Neuron (in vitro differentiated cells): Measurements from ENCODE around the gene ZNF335.
"Not testable (repeated sequence)": the region's sequence is repeated elsewhere in the genome, so short reads cannot be mapped to it uniquely, and the experiment has no call there.

Experiments
- H2AFZ ChIP-seq: one replicate; pipeline ENCODE4 v1.6.1; 2013; ENCODE audit warnings: low read depth, mild to moderate bottlenecking, inconsistent platforms, low read length, moderate library complexity
- H3K27me3 ChIP-seq: one replicate; pipeline ENCODE4 v1.6.1; 2013; ENCODE audit warnings: low read length; ENCODE audit not compliant: insufficient read depth
- H3K36me3 ChIP-seq: one replicate; pipeline ENCODE4 v1.6.1; 2013; ENCODE audit warnings: low read length; ENCODE audit not compliant: insufficient read depth
- H3K4me1 ChIP-seq: one replicate; pipeline ENCODE4 v1.6.1; 2013; ENCODE audit warnings: low read length; ENCODE audit not compliant: insufficient read depth
- H3K4me3 ChIP-seq: 2 replicates; pipeline ENCODE4 v1.5.1; 2013; ENCODE audit warnings: mild to moderate bottlenecking, low read length, moderate library complexity
- H3K9me3 ChIP-seq: one replicate; pipeline ENCODE4 v1.6.1; 2013; ENCODE audit warnings: low read length

ZNF335 gene

DNA sequence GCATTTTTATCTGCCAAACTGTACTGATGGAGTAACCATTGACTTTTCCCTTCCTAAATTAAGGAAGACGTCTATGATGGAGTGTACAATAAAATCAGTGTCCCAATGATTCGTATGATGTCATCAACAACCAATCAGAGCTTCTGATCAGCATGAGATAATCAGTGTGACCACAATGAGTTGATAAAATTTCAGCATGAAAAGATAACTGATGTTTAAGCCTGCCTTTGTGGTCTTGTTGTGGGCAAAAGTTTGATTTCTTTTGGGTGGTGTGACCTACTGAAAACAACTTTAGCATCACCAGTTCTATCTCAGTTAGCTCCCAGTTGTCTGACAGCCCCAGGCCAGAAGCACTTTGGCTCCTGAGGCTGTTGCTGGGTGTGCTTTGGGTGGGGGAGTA, 34.2 kb downstream of the ZNF335 start:
- Histone ChIP-seq H3K9me3 (no peaks in the 10 kb centered on the region), H3K4me3 (no peak overlapping the region), H3K36me3 (peaks cover 45% of the 10 kb centered on the region), H3K27me3 (no peaks in the 10 kb centered on the region), H3K4me1 (peaks cover 17% of the 10 kb centered on the region), H2AFZ (no peak overlapping the region)

DNA sequence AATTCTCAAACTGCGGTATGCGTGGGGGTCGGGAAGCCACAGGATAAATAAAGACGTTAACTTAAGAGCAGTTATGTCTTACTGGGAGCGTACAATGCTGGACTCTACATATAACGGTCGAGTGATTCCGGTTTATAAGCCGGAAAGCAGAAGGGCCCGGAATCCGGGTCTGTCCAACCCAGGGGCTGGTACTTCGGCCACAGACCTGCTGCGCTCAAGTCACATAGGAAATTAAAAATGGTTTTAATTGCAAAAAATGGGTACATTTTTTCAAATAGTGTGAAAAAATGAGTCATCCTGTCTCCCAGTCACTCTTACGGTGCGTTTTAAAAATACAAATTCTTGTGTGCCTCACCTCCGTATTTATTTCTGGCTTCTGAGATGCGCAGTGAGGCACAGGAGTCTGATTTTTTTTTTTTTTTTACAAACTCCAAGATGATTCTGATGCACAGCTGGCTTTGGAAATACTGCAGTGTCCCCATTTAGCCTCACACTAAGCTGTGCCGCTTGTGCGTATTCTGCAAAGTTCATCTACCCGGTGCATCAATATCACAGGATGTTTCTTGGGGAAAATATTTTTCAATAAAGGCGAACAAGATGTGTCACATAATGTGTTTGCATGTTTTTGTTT, 36.5 kb downstream of the ZNF335 start:
- peak overlapping the region; percentile 98 for H3K4me3 ChIP-seq
- H2AFZ ChIP-seq, result peak overlapping the region; percentile 67
- H3K9me3 ChIP-seq, result no peaks in the 10 kb centered on the region
- H3K27me3 ChIP-seq, result no peaks in the 10 kb centered on the region
- peaks cover 35% of the 10 kb centered on the region for H3K36me3 ChIP-seq
- peaks cover 17% of the 10 kb centered on the region for H3K4me1 ChIP-seq

GRCh38 chr20:45934586-45935415, 37.2 kb downstream of the ZNF335 start, which contains the start of gene PCIF1:
PCIF1 (plus strand) TSS chr20:45934683; CDS start chr20:45939000, 4,317 bp downstream.
- Histone ChIP-seq H3K36me3 (peaks cover 28% of the 10 kb centered on the region), H3K4me3 (peak within 1 kb of the TSS; percentile 98), H2AFZ (peak within 1 kb of the TSS; percentile 67), H3K9me3 (no peaks in the 10 kb centered on the region), H3K4me1 (peaks cover 17% of the 10 kb centered on the region), H3K27me3 (no peaks in the 10 kb centered on the region)

- peaks cover 21% of the 10 kb centered on the region for H3K36me3 ChIP-seq
- no peak overlapping the region for H2AFZ ChIP-seq
- H3K9me3 ChIP-seq, result no peaks in the 10 kb centered on the region
- H3K4me3 ChIP-seq, result peak overlapping the region; percentile 72
- peaks cover 17% of the 10 kb centered on the region for H3K4me1 ChIP-seq
- H3K27me3 ChIP-seq, result no peaks in the 10 kb centered on the region
These were observed 37.9 kb downstream of the ZNF335 start for GRCh38 chr20:45934046-45934585.

DNA sequence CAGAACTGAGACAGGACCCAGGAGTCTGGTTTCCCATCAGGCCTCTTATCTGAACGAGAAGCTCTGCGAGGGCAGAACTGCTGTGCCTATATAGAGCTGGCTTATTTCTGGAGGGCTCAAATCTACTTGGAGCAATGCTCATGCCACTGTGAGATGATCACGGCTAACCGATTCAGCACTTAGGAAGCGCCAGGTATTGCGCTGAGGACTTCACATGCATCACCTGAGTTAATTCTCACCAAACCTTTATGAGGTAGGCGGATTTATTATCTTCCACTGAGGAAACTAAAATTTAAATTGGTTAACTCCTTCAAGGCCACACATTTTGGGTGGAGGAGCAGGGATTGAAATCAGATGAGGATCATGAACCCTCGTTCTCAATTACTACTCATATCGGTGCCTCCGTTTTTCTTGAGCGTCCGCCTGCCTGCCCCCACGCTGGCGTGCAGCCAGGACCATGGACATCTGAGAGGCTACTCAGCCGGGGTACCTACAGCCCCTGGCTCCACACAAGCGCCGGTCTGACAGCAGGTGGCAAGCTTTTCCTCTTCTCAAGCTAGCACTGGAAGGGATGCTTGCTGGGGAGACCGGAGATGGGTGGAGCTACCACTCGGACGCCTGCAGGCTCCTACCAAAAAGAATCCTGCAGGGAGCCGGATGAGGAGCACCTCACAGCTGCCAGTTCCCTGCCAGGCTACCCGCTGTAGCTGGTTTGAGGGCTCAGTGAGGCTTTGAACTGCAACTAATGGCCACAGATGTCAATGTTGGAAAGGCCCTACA, 38.5 kb downstream of the ZNF335 start:
- H3K36me3 ChIP-seq, result peaks cover 14% of the 10 kb centered on the region
- peaks cover 17% of the 10 kb centered on the region for H3K4me1 ChIP-seq
- H3K4me3 ChIP-seq, result peak overlapping the region; percentile 72
- no peak overlapping the region for H2AFZ ChIP-seq
- H3K27me3 ChIP-seq, result no peaks in the 10 kb centered on the region
- H3K9me3 ChIP-seq, result no peaks in the 10 kb centered on the region

DNA sequence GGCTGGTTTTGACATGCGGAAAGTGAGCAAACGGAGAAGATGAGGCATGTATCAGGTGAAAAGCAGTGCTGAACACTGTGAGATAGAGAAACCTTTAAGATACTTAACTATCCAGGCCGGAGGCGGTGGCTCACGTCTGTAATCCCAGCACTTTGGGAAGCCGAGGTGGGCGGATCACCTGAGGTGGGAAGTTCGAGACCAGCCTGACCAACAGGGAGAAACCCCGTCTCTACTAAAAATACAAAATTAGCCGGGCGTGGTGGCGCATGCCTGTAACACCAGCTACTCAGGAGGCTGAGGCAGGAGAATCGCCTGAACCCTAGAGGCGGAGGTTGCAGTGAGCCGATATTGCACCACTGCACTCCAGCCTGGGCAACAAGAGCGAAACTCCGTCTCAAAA, 40.3 kb downstream of the ZNF335 start:
- H3K27me3 ChIP-seq, H3K36me3 ChIP-seq, H2AFZ ChIP-seq, H3K4me3 ChIP-seq, H3K9me3 ChIP-seq: not testable (repeated sequence)
- peaks cover 17% of the 10 kb centered on the region for H3K4me1 ChIP-seq

- H2AFZ ChIP-seq, result no peak overlapping the region
- no peaks in the 10 kb centered on the region for H3K36me3 ChIP-seq
- H3K4me1 ChIP-seq, result no peaks in the 10 kb centered on the region
- H3K27me3 ChIP-seq, result no peaks in the 10 kb centered on the region
- H3K4me3 ChIP-seq, result no peak overlapping the region
- no peaks in the 10 kb centered on the region for H3K9me3 ChIP-seq
These were observed 44.7 kb downstream of the ZNF335 start for GRCh38 chr20:45927071-45927878.

DNA sequence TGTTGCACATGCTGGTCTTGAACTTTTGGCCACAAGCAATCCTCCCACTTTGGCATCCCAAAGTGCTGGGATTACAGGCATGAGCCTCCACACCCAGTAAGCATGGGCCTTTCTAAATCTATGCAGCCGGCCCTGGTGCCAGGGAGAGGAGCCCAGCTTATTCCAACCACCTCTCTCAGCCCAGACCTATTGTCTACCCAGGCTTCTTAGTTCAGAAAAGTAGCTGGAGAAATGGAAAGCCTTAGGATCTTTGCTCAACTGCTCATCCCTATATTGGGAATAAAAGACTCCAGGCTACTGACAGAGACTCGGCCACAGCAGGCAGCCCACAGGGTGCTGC, 45.3 kb downstream of the ZNF335 start:
- H3K4me3 ChIP-seq, result no peak overlapping the region
- no peaks in the 10 kb centered on the region for H3K36me3 ChIP-seq
- no peaks in the 10 kb centered on the region for H3K27me3 ChIP-seq
- H3K4me1 ChIP-seq, result no peaks in the 10 kb centered on the region
- H2AFZ ChIP-seq, result no peak overlapping the region
- H3K9me3 ChIP-seq, result no peaks in the 10 kb centered on the region

GRCh38 chr20:45925821-45926506, 46.0 kb downstream of the ZNF335 start:
- H3K9me3 ChIP-seq, result no peaks in the 10 kb centered on the region
- H3K4me3 ChIP-seq, result no peak overlapping the region
- H2AFZ ChIP-seq, result no peak overlapping the region

GRCh38 chr20:45924391-45925261, 47.4 kb downstream of the ZNF335 start:
- no peaks in the 10 kb centered on the region for H3K4me1 ChIP-seq
- no peak overlapping the region for H3K4me3 ChIP-seq
- no peak overlapping the region for H2AFZ ChIP-seq
- H3K36me3 ChIP-seq, result no peaks in the 10 kb centered on the region
- no peaks in the 10 kb centered on the region for H3K9me3 ChIP-seq
- H3K27me3 ChIP-seq, result no peaks in the 10 kb centered on the region

More at GRCh38 chr20:45925821-45926506, 46.0 kb downstream of the ZNF335 start:
- Histone ChIP-seq H3K4me1 (no peaks in the 10 kb centered on the region), H3K36me3 (no peaks in the 10 kb centered on the region), H3K27me3 (no peaks in the 10 kb centered on the region)

- no peak overlapping the region for H2AFZ ChIP-seq
- no peaks in the 10 kb centered on the region for H3K9me3 ChIP-seq
- H3K36me3 ChIP-seq, result no peaks in the 10 kb centered on the region
- no peak overlapping the region for H3K4me3 ChIP-seq
- no peaks in the 10 kb centered on the region for H3K4me1 ChIP-seq
- H3K27me3 ChIP-seq, result no peaks in the 10 kb centered on the region
These were observed 50.4 kb downstream of the ZNF335 start for GRCh38 chr20:45921337-45922189.
